GM12892 (cell line): ENCODE data around the gene ERH.

Source experiments
- POLR2A ChIP-seq: IDR thresholded peaks from 2 replicates; pipeline ENCODE4 v1.6.1; 2011; ENCODE audit warnings: low read depth, low read length, control low read depth
- POLR2AphosphoS5 ChIP-seq: IDR thresholded peaks from 2 replicates; pipeline ENCODE4 v1.6.1; 2011; ENCODE audit warnings: low read depth, low read length, control low read depth
- TAF1 ChIP-seq: IDR thresholded peaks from 2 replicates; pipeline ENCODE4 v1.6.1; 2011; ENCODE audit warnings: low read depth, mild to moderate bottlenecking, control low read depth, low read length, borderline replicate concordance

DNA sequence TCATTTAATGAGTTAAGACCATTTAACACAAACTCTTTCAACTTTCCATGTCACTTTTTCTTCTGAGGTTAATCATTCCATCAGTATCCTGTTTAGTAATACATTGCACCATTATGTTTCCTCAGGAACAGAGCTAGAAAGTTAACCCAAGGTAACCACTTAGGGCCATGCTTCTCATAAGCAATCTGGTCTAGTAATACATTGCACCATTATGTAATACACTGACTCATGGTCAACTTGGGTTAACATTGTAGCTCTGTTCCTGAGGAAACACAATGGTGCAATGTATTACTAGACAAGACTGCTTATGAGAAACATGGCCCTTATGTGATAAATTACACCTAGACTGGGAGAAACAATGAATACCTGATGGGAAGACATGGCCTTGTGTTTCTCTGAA lies 21.7 kb downstream of the ERH start:
- no peak; the same call in 1 of the 2 replicates for TF ChIP-seq POLR2A
- TF ChIP-seq POLR2AphosphoS5 = no peak
- no peak for TF ChIP-seq TAF1
